CD4-positive, alpha-beta T cell treated with Interleukin-15 for 1 hour (primary cell): ENCODE measurements around the gene DIPK1B.

ENCODE experiments used
- DNase-seq: peaks from one replicate; pipeline ENCODE4 v3.0.0-alpha.2; 2020

DIPK1B gene

GRCh38 chr9:136686794-136687711 lies 25.3 kb upstream of the DIPK1B start, which contains the start of gene AGPAT2:
TSS of gene AGPAT2 (minus strand) at chr9:136687457. CDS start at chr9:136687357, 100 bp downstream.
- peak; percentile 75 for DNase-seq

- DNase-seq, result no peak
These were observed 24.6 kb upstream of the DIPK1B start for GRCh38 chr9:136687721-136688223.

DNA sequence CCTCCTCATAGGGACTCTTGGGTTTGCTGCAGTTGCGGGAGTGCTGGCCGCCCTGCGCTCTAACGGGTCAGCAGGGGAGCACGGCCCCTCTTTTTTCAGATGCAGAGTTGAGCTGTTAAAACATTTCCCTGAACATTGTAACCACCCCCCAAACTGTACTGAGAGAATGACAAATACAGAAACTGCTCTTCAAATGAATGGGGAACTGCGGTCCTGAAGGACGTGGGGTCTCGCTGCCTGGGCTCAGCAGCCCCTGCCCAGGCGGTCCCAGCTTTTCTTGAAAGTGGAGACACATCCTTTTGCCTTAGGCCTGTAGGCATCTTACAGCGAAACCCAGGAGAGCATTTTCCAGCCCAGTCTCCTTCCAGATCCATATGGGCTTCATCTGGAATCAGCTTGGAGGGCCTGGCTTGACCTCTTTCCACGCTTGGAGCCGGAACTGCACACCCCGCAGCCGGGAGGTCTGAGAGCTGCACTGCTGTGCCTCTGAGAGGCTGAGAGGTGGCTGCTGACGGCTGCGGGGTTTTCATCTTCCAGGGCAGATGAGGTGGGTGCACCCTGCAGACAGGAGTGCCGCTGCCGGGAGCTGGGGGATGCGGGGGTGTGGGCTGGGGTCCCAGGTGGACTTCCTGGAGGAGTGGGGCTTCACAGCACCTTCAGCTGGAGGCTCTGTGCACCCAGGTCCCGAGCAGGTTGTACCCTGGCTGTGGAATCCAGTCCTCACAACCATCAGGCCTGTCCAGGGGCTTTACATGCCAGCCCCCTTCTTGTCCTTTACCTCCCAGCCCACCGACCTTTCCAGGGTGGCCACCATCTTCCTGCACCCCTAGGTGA lies 23.9 kb upstream of the DIPK1B start:
- no peak for DNase-seq

- DNase-seq, result no peak
These were observed 23.3 kb upstream of the DIPK1B start for GRCh38 chr9:136689108-136689460.

GRCh38 chr9:136690104-136690805 lies 22.1 kb upstream of the DIPK1B start:
- DNase-seq, result no peak

DNA sequence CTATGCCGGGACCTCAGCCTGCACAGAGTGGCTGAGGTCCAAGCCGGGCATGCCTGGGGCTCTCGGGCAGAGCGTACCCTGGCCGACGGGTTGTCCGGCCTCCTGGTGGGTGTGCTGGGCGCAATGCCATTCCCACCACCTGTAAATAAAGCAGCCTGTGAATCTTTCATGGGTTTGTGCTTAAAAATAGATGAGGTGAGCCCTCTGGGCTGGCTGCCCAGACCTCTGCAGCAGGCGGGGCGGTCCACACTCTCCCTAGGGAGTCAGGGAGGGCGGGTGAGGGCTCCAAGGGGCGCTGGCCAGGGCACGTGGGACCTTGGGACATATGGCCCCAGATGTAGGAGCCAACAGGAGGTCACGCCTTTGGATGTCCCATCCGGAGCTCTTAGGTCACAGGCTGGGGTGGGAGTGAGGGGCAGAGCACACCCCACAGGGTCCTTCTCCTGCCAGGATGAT lies 21.5 kb upstream of the DIPK1B start:
- DNase-seq, result no peak

DNA sequence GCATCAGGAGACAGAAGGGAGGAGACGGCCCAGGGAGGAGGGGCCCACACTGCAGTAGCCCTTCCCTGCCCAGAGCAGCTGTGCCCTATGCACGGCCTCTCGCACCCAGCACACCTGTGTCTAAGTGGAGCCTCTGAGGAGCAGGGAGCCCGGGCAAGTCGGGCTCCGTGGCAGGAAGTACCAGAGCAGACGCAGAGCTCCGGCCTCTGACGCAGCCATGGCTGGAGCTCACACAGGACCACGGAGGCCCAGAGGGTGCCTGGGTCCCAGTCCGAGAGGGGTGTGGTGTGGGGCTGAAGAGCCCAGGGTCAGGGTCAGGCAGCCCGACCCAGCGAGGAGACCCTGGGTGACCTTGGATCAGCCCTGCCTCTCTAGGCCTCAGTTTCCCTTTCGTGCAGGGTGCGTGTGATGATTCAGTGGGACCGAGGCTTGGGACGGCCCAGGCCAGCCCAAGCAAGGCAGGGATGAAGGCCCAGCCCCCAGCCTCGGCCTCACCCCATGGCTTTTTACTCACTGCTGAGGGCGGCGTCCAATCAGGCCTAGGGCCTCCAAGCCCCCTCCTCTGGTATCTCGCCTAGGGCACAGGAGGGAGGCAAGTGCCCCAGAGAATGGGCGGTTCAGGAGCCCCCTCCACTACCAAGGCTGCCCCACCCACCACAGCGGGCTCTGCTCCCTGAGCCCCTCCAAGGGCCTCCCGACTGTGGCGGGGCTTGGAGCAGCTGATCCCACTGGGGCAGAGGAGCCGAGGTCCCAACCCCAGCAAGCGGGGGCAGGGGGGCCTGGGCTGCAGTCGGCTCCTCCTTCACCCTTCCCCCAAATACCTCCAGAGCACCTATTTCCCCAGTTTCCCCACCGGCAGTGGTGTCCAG lies 20.8 kb upstream of the DIPK1B start:
- DNase-seq, result no peak

DNA sequence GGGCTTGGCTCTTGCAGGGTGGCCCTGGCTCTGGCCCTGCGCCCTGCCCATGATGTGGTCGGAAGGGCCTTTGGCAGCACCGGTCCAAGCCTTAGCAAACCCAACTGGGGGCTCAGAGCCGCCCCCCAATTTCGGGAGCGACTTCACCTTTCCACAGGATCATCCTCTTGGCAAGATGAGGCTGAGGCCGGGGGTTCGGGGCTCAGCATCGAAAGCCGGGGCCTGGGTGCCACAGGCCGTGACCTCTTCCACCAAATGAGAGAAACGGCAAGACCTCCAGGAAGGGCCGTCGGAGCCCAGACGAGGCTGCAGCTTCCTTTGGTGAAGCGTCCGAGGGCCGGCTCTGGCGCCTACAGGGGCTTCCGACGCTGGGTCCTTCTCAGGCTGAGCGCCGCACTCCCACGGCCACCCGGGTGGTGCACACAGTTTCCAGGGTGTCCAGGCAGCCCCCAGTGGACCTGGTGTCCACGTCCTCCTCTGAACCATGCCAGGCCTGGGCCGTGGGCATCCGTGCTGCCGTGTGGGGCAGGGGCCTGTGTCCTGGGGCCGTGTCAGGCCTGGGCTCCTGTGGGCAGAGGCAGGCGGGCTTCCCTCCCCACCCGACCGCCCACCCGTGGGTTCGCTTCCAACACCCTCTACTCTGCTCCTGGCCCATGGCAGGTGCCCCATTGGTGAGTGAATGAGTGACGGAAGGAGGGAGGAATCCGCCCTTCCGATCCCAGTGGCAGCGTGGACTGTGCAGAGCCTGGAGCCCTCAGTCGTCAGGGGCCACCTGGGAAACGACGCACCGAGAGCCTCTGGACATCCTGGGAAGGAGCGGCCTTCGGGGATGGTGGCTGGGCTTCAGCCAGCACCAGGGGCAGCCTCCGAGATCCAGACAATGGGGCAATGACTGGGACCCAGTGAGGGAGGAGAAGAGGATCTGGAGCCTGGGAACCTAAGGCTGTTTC lies 19.9 kb upstream of the DIPK1B start:
- no peak for DNase-seq

GRCh38 chr9:136693135-136693489 lies 19.3 kb upstream of the DIPK1B start:
- no peak for DNase-seq

GRCh38 chr9:136693490-136694162 lies 18.7 kb upstream of the DIPK1B start:
- no peak for DNase-seq

GRCh38 chr9:136694163-136694871 lies 18.1 kb upstream of the DIPK1B start:
- DNase-seq, result no peak

DNA sequence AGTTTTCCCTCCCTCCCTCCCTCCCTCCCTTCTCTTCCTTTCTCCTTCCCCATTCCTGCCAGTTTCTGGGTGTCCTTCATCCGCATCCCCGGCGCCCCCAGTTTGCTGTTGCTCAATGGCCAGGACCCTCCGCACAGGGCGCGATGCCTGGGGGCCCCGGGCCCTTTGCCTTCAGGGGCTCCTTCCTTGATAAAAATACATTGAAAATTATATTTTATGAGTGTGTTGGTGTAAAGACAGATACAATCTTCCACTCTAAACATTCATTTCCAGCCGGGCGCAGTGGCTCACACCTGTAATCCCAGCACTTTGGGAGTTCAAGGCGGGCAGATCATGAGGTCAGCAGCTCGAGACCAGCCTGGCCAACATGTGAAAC lies 17.5 kb upstream of the DIPK1B start:
- no peak for DNase-seq

- DNase-seq, result no peak
These were observed 16.9 kb upstream of the DIPK1B start for GRCh38 chr9:136695435-136695895.

GRCh38 chr9:136695955-136696354 lies 16.4 kb upstream of the DIPK1B start:
- no peak for DNase-seq

GRCh38 chr9:136696502-136696901 lies 15.9 kb upstream of the DIPK1B start:
- no peak for DNase-seq

DNA sequence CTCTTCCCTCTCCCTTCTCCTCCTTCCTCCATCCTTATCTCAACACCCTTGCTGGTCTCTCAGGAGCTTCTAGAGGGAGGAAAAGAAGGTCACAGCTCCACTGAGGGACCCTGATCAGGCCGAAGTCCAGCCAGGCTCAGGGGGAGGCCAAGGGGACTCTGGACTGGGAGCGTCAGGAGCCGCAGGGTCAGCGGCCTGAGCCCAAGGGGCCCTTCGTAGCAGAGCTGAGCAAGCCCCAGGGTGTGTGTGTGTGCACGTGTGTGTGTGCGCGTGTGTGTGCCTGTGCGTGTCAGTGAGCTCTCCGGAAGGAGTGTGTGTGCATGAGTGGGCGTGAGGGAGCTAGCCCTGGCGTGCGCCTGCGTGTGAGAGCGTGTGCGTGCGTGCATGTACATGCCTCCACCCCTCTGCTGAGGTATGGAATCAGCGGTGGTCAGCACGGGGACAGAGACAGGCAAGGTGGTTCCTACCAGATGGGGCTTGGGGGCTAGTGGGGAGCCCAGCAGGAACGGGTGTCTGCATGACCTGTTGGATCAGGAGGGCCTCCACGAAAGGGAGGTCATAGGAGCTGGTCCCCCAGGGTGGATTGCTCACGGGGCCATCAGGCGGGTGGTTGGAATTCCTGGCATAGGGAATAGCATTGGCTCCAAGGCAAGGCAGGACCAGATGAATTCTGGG lies 15.1 kb upstream of the DIPK1B start:
- no peak for DNase-seq

DNA sequence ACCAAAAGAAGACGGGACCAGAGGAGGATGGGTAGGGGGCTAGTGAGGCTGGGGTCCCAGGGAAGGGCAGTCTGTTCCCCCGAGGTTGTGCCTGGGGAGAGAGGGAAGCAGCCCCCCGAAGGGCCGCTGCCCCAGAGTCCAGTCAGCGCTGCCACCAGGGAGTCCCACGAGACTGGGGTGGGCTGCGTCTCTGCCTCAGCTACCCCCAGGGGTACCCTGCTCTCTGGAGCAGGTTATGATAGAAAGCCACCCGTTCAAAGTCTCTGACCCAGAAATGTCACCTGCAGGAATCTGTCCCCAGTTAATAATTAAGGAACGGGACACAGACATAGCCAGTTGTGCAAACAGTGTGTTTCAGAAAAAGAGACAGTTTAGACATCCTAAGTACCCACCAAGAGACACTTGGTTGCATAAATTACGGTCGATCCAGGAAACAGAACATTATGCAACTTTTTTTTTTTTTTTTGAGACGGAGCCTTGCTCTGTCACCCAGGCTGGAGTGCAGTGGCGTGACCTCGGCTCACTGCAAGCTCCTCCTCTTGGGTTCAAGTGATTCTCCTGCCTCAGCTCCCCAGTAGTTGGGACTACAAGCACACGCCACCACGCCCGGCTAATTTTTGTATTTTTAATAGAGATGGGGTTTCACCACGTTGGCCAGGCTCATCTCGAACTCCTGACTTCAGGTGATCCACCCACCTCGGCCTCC lies 14.4 kb upstream of the DIPK1B start:
- DNase-seq, result peak; percentile 36

DNA sequence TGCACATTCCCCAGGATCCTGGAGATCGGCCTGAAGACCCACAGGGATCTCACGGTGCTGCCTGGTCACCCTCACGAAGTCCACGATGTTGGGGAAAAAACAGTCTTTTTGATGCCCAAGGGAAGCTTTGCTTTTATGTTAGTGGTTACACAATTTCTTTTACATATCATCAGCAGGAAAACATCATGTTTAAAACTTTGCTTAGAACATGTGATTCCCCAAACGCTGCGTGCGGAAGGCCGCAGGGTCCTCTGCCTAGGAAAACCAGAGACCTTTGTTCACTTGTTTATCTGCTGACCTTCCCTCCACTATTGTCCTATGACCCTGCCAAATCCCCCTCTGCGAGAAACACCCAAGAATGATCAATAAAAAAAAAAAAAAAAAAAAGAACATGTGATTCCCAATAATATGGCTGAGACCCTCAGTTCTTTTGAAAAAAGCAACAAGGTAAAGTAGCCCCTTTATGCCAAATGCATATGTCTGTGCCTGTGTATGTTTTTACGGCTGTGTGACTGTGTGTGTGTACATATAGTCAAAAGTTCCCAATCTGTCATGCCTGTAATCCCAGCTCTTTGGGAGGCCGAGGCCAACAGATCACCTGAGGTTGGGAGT lies 13.6 kb upstream of the DIPK1B start:
- DNase-seq, result no peak
